DOHH2 (cell line): ENCODE measurements around the gene ALK.

ENCODE experiments used
- CTCF ChIP-seq: fragments of 200-600 bp; sonication (generic); IDR thresholded peaks from one replicate; pipeline ENCODE4 v1.5.1; 2014; ENCODE audit warnings: antibody characterized with exemption, mild to moderate bottlenecking, low read depth, low read length; ENCODE audit not compliant: poor library complexity, severe bottlenecking
- EZH2phosphoT487 ChIP-seq: fragments of 200-600 bp; sonication (generic); IDR thresholded peaks from 2 replicates; pipeline ENCODE4 v1.6.1; 2017; ENCODE audit warnings: borderline replicate concordance, mild to moderate bottlenecking, antibody characterized with exemption, low read length, moderate library complexity, mixed read lengths

- TF ChIP-seq CTCF: no peak
- TF ChIP-seq EZH2phosphoT487: no peak
These were observed 10.4 kb downstream of the ALK start for GRCh38 chr2:29910960-29911359.
